Esophagus mucosa (tissue), 1 donor: ENCODE measurements around the gene NME3. TPM values are rescaled to one million over a fixed set of nuclear protein-coding genes. Genes with fewer than 3 reads are reported as not detected.

Source experiments
- ATAC-seq: fragments of 200-7000 bp; cut with Tn5 transposase; one replicate; pipeline ENCODE4 v1.9.1; 2020
- total RNA-seq: library from RNA; stranded (reverse); gene quantifications from one replicate; pipeline ENCODE4 v1.2.4, GENCODE V29; 2023
- donor health status: DM: yes; HTN: yes; CAD: no.

The NME3 gene
- total RNA-seq, 1 donor from 2014 or later, result 29.6 TPM

- ATAC-seq, result no peak
These were observed 50.0 kb downstream of the NME3 start for GRCh38 chr16:1721372-1721771.

Other genes with a start within 250 kb of the NME3 start
- gene TMEM204, start 237.9 kb downstream of the NME3 start, total RNA-seq, result 2.8 TPM
- 8.3 TPM for gene IFT140, start 159.5 kb downstream of the NME3 start, total RNA-seq
- 9.6 TPM for gene CRAMP1, start 159.2 kb downstream of the NME3 start, total RNA-seq
- gene JPT2, start 93.3 kb downstream of the NME3 start, total RNA-seq, result 79.3 TPM
- 16.3 TPM for gene MAPK8IP3, start 65.3 kb downstream of the NME3 start, total RNA-seq
- gene EME2, start 1.3 kb upstream of the NME3 start, total RNA-seq, result 13.0 TPM
- gene MRPS34, start 1.6 kb upstream of the NME3 start, total RNA-seq, result 98.6 TPM
- gene SPSB3, start 11.0 kb upstream of the NME3 start, total RNA-seq, result 23.5 TPM
- 45.6 TPM for gene NUBP2, start 11.4 kb upstream of the NME3 start, total RNA-seq
- gene IGFALS, start 22.2 kb upstream of the NME3 start, total RNA-seq, result not detected
- 16.9 TPM for gene HAGH, start 55.3 kb upstream of the NME3 start, total RNA-seq
- gene FAHD1, start 55.7 kb upstream of the NME3 start, total RNA-seq, result 28.1 TPM
- not detected for gene MEIOB, start 100.6 kb upstream of the NME3 start, total RNA-seq
- gene HS3ST6, start 146.9 kb upstream of the NME3 start, total RNA-seq, result 1.4 TPM
- 44.0 TPM for gene MSRB1, start 171.7 kb upstream of the NME3 start, total RNA-seq
- gene RPL3L, start 183.1 kb upstream of the NME3 start, total RNA-seq, result 0.12 TPM
- gene NDUFB10, start 188.0 kb upstream of the NME3 start, total RNA-seq, result 115 TPM
- gene RPS2, start 193.3 kb upstream of the NME3 start, total RNA-seq, result 3,204 TPM
- not detected for gene RNF151, start 195.3 kb upstream of the NME3 start, total RNA-seq
- 31.5 TPM for gene TBL3, start 200.5 kb upstream of the NME3 start, total RNA-seq
- 4.6 TPM for gene NOXO1, start 209.9 kb upstream of the NME3 start, total RNA-seq
- gene GFER, start 212.7 kb upstream of the NME3 start, total RNA-seq, result 17.0 TPM
- 0.16 TPM for gene SYNGR3, start 218.4 kb upstream of the NME3 start, total RNA-seq
- 41.0 TPM for gene ZNF598, start 238.3 kb upstream of the NME3 start, total RNA-seq
- gene NPW, start 248.2 kb upstream of the NME3 start, total RNA-seq, result 0.80 TPM